ENCODE results near the gene EGFL7.
A peak's percentile ranks its signal among the peaks of the same experiment; 100 is the strongest.

The EGFL7 gene

GRCh38 chr9:136685790-136686533, 23.2 kb downstream of the EGFL7 start:
- peak; percentile 13 for DNase-seq (ENCODE audit: low spot score)

GRCh38 chr9:136686534-136686793, 23.7 kb downstream of the EGFL7 start:
- DNase-seq (ENCODE audit: low spot score): no peak

GRCh38 chr9:136686794-136687711, 24.3 kb downstream of the EGFL7 start, which contains the start of gene AGPAT2:
Gene AGPAT2, minus strand, starts transcription at chr9:136687457. Its CDS starts 100 bp downstream, at chr9:136687357.
- peak; percentile 54 for DNase-seq (ENCODE audit: low spot score)

GRCh38 chr9:136687721-136688223, 25.1 kb downstream of the EGFL7 start:
- DNase-seq (ENCODE audit: low spot score): no peak

GRCh38 chr9:136688274-136689107, 25.8 kb downstream of the EGFL7 start:
- no peak for DNase-seq (ENCODE audit: low spot score)

- DNase-seq (ENCODE audit: low spot score): no peak
Observed at GRCh38 chr9:136689108-136689460, 26.4 kb downstream of the EGFL7 start.

- no peak for DNase-seq (ENCODE audit: low spot score)
Observed at GRCh38 chr9:136690104-136690805, 27.5 kb downstream of the EGFL7 start.

- no peak for DNase-seq (ENCODE audit: low spot score)
Observed at GRCh38 chr9:136690806-136691261, 28.1 kb downstream of the EGFL7 start.

GRCh38 chr9:136691316-136692184, 28.8 kb downstream of the EGFL7 start:
- no peak for DNase-seq (ENCODE audit: low spot score)

- no peak for DNase-seq (ENCODE audit: low spot score)
Observed at GRCh38 chr9:136692185-136693134, 29.7 kb downstream of the EGFL7 start.

- no peak for DNase-seq (ENCODE audit: low spot score)
Observed at GRCh38 chr9:136693135-136693489, 30.4 kb downstream of the EGFL7 start.

GRCh38 chr9:136693490-136694162, 30.9 kb downstream of the EGFL7 start:
- peak; percentile 88 for DNase-seq (ENCODE audit: low spot score)

GRCh38 chr9:136694163-136694871, 31.6 kb downstream of the EGFL7 start:
- DNase-seq (ENCODE audit: low spot score): peak; percentile 48

GRCh38 chr9:136694872-136695247, 32.1 kb downstream of the EGFL7 start:
- no peak for DNase-seq (ENCODE audit: low spot score)

- DNase-seq (ENCODE audit: low spot score): peak; percentile 79
Observed at GRCh38 chr9:136695435-136695895, 32.7 kb downstream of the EGFL7 start.

- DNase-seq (ENCODE audit: low spot score): no peak
Observed at GRCh38 chr9:136695955-136696354, 33.2 kb downstream of the EGFL7 start.

- no peak for DNase-seq (ENCODE audit: low spot score)
Observed at GRCh38 chr9:136696502-136696901, 33.8 kb downstream of the EGFL7 start.

Measured in kidney tubule cell (primary cell).